ENCODE results near the gene PGRMC2. TPM values are rescaled to one million over a fixed set of nuclear protein-coding genes. Genes with fewer than 3 reads are reported as not detected.

PGRMC2 gene
- total RNA-seq, 4 donors from 2014 or later: 57.3 to 74.3 (median 59.4) TPM

DNA sequence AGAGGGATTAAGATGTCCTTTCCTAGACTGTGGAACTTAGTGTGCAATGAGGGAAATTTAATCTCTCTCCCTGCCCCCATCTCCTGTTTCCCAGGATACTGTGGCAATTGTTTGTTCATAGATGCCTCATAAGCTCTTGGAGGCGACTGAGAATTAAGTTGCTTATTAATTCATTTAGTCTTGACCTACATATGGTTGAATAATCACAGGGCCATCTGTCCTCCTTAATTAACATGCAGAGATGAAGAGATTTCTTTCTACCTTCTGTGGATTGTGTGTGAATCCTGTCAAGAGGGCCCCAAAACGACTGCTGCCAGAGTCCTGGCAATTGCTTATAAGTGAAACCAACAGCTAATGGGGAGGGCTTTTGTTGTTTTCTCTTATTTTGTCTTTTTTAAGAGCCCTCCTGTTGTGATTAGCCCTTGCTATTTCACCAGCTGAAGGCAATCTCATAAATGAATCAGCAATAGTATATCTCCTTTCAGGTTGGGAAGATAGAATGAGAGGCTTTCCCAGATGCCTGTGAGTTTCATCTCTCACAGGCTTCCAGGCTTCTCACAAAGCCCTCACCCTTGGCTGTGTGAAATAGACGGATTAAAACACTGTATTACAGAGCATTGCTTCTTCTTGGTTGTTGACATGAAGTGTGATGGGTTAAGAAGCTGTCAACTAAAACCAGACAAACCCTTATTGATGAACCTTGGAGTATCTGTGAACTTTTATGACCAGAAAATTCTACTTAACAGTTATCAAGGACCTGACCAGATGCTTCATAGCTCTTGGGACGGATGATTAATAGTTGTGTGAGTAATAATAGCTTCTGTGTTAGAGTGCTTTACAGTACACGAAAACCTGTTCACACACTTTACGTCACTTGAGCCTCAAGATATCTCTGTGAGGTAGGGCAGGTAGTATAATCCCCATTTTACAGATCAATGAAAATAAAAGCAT, 58.5 kb downstream of the PGRMC2 start:
- Histone ChIP-seq H3K9me3 (no peaks in the 10 kb centered on the region), H3K4me3 (no peak overlapping the region), H3K4me1 (peaks cover 0 to 10% (median 5%) of the 10 kb centered on the region in 4 donors), H3K27ac (replicated peaks in 1 of 4) (no peak overlapping the region), H3K36me3 (no peaks in the 10 kb centered on the region), H3K27me3 (no peaks in the 10 kb centered on the region)
- no peak for TF ChIP-seq EP300 (IDR thresholded peaks at IDR 0.05)
- WGBS: 63% methylated on average over 6 of the region's 6 CpGs
- intact Hi-C loops (cut with DNase I): no loop called here
- no peak for DNase-seq (ENCODE audit: extremely low spot score)

- no peak for DNase-seq (ENCODE audit: extremely low spot score)
- Histone ChIP-seq H3K27ac (replicated peaks in 1 of 4) (no peak overlapping the region), H3K36me3 (no peaks in the 10 kb centered on the region), H3K4me3 (no peak overlapping the region), H3K9me3 (no peaks in the 10 kb centered on the region), H3K4me1 (peaks cover 0 to 10% (median 5%) of the 10 kb centered on the region in 4 donors), H3K27me3 (no peaks in the 10 kb centered on the region)
- intact Hi-C loops (cut with DNase I): no loop called here
- WGBS: 92% methylated on average over 2 of the region's 2 CpGs
- TF ChIP-seq, protein P1, sequence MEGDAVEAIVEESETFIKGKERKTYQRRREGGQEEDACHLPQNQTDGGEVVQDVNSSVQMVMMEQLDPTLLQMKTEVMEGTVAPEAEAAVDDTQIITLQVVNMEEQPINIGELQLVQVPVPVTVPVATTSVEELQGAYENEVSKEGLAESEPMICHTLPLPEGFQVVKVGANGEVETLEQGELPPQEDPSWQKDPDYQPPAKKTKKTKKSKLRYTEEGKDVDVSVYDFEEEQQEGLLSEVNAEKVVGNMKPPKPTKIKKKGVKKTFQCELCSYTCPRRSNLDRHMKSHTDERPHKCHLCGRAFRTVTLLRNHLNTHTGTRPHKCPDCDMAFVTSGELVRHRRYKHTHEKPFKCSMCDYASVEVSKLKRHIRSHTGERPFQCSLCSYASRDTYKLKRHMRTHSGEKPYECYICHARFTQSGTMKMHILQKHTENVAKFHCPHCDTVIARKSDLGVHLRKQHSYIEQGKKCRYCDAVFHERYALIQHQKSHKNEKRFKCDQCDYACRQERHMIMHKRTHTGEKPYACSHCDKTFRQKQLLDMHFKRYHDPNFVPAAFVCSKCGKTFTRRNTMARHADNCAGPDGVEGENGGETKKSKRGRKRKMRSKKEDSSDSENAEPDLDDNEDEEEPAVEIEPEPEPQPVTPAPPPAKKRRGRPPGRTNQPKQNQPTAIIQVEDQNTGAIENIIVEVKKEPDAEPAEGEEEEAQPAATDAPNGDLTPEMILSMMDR (IDR thresholded peaks at IDR 0.05): no peak
- TF ChIP-seq EP300 (IDR thresholded peaks at IDR 0.05): no peak
- no peak for TF ChIP-seq POLR2AphosphoS5 (IDR thresholded peaks at IDR 0.05)
Observed at GRCh38 chr4:128227991-128228571, 59.5 kb downstream of the PGRMC2 start.

DNA sequence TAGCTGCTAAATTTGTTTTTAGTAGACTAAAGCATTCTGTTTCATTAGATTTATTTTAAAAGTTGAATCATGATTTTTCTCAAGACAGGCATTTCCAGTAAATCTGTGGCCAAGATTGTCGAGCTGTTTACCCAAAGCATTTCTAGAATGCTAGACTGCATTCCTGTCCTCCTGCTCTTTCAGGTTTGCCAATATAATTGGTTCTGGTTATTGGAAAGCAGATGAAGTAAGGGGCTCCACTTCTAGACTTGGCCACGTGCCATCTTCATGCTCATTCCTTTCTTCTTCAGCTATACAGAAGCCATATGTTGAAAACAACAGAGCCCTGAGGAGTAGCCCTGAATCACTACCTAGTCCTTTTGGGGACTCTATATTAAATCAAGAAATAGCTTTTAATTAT, 62.5 kb downstream of the PGRMC2 start:
- no peaks in the 10 kb centered on the region for H3K9me3 ChIP-seq
- no peaks in the 10 kb centered on the region for H3K36me3 ChIP-seq
- DNase-seq (ENCODE audit: extremely low spot score): no peak
- no peak overlapping the region for H3K27ac ChIP-seq (replicated peaks in 1 of 4)
- peaks cover 0 to 10% (median 5%) of the 10 kb centered on the region in 4 donors for H3K4me1 ChIP-seq
- TF ChIP-seq POLR2AphosphoS5 (IDR thresholded peaks at IDR 0.05) (no peak), EP300 (IDR thresholded peaks at IDR 0.05) (no peak), POLR2A (IDR thresholded peaks at IDR 0.05; ENCODE audit: low read depth) (no peak)
- TF ChIP-seq, protein P1 (IDR thresholded peaks at IDR 0.05): no peak
- H3K27me3 ChIP-seq: no peaks in the 10 kb centered on the region
- WGBS: 38% methylated on average over 2 of the region's 2 CpGs
- no peak overlapping the region for H3K4me3 ChIP-seq
- intact Hi-C loops (cut with DNase I): no loop called here

GRCh38 chr4:128221586-128221985, 66.0 kb downstream of the PGRMC2 start:
- Histone ChIP-seq H3K9me3 (no peaks in the 10 kb centered on the region), H3K36me3 (no peaks in the 10 kb centered on the region), H3K4me1 (peaks cover 0 to 10% (median 5%) of the 10 kb centered on the region in 4 donors), H3K27ac (replicated peaks in 1 of 4) (no peak overlapping the region), H3K27me3 (no peaks in the 10 kb centered on the region), H3K4me3 (no peak overlapping the region)
- intact Hi-C loops (cut with DNase I): no loop called here
- DNase-seq (ENCODE audit: extremely low spot score): no peak
- no peak for TF ChIP-seq POLR2A (IDR thresholded peaks at IDR 0.05; ENCODE audit: low read depth)
- no peak for TF ChIP-seq EP300 (IDR thresholded peaks at IDR 0.05)
- no peak for TF ChIP-seq POLR2AphosphoS5 (IDR thresholded peaks at IDR 0.05)
- TF ChIP-seq, protein P1 (IDR thresholded peaks at IDR 0.05): no peak
